NCI-H1436 treated with DMSO at 0.1 percent for 48 hours (cell line): Measurements from ENCODE around the gene ZNF518B.
"Not testable (repeated sequence)": the region's sequence is repeated elsewhere in the genome, so short reads cannot be mapped to it uniquely, and the experiment has no call there.

Experiments
- DNase-seq: peaks from one replicate; lab custom pipeline; 2025; lab: John Stamatoyannopoulos, UW

The ZNF518B gene

DNA sequence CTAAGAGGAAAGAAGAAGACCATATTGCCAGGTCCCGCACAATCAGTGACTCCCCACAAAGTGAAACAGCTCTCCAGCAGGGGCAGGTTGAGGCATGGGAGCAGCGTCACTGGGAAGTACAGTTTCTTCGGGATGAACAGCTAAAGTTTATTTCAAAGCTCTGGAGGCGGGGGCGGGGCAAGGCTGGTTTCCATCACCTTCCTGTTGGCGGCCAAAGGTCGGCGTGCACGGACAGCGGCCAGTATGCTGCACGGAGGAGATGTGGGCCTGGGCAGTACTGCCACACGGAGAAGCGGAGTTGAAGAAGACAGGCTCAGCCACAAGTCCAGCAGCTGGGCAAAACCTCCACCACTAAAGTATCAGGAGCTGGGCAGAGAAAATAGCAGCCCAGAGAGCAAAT, 951 bp upstream of the ZNF518B start:
- DNase-seq = no peak

DNA sequence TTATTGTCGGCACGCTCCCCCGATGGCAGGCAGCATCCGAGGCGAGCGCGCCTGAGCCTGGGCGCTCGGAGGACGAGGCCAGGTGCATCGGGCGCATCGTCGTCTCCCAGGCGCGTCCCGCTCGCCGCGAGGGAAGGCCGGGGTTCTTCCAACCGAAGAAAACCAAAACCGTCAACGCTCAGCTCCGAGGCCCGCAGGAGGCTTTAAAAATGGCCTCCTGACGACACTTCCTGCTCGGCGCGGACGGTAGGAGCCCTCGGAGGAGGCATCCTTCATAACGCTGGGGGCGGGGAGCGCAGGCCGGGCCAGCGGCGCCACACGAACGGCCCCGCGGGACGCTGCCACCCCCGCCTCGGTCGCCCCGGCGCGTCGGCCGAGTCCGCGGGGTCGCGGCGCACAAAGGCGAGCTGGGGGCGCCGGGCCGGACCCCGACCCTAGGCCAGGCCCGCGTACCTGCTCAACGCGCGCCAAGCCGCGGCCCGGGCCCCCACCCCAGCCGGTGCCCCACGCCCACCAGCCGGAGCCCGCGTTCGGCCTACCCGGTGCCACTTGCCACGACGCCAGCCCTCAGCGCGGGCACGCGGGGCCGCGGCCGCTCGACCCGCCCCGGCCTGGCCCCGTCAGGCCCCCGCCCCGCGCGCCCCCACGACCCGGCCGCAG, 501 bp downstream of the ZNF518B start:
- no peak for DNase-seq

GRCh38 chr4:10456260-10456594, 999 bp downstream of the ZNF518B start:
- DNase-seq = no peak

DNA sequence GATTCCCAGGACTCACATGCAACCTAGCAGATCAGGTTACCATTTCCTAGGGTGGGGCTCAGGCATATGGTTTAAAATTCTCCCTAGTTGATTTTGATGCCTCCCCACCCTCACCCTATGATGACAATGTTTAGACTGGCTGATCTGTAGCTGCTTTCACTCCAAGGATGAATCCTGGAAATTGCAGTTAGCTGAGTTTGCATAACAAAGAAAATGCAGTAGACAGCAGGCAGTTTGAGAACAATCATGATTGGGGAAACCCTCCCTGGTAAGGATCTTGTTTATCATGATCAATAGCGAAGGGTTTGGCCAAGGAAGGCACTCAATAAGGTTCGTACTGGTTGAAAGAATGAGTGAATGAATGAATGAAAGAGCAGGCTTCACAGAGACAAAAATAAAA, 2.1 kb downstream of the ZNF518B start:
- DNase-seq = no peak

- no peak for DNase-seq
These were observed 2.5 kb downstream of the ZNF518B start for GRCh38 chr4:10454726-10455125.

- DNase-seq = no peak
These were observed 3.1 kb downstream of the ZNF518B start for GRCh38 chr4:10454121-10454520.

- no peak for DNase-seq
These were observed 8.2 kb downstream of the ZNF518B start for GRCh38 chr4:10448991-10449390.

DNA sequence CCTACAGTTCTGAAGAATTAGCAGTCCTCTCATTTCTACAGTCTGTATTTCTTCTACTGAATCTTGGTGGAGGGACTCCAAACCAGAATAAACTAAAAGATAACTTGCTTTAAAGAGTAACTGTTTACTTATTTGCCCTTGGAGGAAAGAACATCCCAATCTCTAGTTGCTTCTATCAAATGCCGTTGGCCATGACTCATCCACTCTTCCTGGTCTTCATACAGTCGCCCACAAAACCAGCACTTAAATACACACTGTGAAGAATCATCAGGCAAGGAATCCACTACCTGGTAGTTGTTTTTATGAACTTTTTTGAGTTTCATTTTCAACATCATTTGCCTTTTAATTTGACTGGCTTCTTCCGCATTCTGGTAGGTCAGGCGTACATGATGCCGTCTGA, 14.2 kb downstream of the ZNF518B start:
- no peak for DNase-seq

- no peak for DNase-seq
These were observed 15.7 kb downstream of the ZNF518B start for GRCh38 chr4:10441512-10441911.

- no peak for DNase-seq
These were observed 18.3 kb downstream of the ZNF518B start for GRCh38 chr4:10438924-10439323.

GRCh38 chr4:10437735-10438134, 19.5 kb downstream of the ZNF518B start:
- DNase-seq = no peak

DNA sequence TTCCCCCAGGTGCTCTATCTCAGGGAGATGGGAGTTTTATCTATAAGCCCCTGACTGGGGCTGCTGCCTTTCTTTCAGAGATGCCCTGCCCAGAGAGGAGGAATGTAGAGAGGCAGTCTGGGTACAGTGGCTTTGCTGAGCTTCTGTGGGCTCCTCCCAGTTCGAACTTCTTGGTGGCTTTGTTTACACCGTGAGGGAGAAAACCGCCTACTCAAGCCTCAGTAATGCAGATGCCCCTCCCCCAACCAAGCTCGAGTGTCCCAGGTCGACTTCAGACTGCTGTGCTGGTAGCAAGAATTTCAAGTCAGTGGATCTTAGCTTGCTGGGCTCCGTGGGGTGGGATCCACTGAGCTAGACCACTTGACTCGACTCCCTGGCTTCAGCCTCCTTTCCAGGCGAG, 29.5 kb downstream of the ZNF518B start:
- DNase-seq = not testable (repeated sequence)

DNA sequence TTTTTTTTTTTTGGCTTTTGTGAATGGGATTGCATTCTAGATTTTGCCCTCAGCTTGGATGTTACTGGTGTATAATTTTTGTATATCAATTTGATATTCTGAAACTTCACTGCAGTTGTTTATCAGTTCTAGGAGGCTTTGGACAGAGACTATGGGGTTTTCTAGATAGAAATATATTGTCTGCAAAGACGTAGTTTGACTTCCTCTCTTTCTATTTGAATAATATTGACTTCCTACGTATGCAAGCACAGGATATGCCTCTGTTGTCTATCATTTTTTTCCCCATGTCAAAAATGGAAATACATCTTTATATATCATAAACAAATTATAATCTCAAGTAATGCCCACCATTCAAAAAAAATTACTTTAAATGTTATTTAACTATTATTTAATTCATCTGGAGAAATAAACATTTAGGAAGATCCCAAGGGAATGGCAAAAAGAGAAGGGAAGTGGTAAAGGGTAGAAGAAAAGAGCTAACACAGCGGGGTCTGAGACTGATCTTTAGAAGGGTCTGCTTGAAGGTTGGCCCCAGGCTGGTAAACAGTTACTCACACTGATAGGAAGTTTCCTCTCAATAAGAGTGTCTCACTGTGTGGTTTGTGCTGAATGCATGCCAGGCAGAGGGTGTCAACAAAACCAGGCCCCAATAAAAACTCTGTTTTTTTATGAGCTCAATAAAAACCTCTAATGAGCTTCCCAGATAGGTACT, 35.7 kb downstream of the ZNF518B start:
- no peak for DNase-seq

DNA sequence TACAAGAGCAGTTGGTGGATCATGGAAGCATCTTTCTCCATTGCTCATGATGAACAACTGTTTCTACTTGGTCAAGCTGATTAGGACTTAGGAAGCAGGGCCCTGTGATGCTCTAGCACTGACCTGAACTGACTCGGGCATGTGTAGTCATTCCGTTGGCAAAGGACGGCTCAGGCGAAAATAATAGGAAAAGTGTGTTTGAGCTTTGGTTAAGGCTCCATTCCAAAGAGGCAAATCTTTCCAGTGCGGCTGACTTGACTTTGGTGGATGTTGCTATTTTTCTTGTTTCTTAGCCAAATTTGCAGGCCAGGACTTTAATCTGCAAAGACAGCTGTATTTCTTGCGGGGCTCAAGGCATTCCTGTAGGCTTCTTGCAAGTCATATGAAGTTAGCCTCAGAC, 39.5 kb downstream of the ZNF518B start:
- no peak for DNase-seq

DNA sequence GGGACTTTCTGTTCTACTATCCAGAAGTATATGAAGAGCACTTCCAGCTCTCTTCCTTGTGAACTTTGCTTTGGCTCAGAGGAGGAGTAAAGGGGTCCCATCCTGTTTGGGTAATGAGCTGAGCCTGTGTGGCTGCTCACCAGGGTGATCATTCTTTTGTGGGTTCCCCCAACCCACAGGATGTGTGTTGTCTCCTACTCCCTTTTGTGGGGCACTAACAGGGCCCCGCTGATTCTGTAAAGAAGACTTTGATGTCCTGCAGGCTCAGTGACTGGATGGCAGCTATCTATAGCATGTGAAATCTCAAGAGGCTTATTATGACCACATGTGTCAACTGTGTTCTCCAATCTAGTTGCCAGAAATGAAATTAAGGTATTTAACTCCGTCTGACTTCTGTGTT, 40.8 kb downstream of the ZNF518B start:
- DNase-seq = no peak

DNA sequence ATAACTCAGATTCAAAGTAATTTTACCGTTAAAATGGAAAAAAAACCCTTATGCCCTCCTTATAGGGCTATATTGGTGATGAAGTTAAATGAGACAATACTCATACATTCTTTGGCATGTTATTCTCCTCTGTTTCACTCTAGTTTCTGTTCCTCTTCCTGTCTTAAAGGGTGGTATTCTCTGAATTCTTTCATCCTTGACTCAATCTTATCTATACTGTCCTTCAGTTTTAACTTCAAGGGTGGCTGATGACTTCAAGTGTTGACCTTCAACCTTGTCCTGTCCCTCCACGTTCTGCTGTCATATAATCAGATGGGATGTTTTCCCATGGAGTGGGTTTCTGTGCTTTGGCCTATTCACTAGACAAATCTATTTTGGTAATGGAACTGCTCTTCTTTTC, 44.0 kb downstream of the ZNF518B start:
- DNase-seq = no peak

- no peak for DNase-seq
These were observed 51.6 kb downstream of the ZNF518B start for GRCh38 chr4:10405672-10406071.

- no peak for DNase-seq
These were observed 53.4 kb downstream of the ZNF518B start for GRCh38 chr4:10403633-10404445.

DNA sequence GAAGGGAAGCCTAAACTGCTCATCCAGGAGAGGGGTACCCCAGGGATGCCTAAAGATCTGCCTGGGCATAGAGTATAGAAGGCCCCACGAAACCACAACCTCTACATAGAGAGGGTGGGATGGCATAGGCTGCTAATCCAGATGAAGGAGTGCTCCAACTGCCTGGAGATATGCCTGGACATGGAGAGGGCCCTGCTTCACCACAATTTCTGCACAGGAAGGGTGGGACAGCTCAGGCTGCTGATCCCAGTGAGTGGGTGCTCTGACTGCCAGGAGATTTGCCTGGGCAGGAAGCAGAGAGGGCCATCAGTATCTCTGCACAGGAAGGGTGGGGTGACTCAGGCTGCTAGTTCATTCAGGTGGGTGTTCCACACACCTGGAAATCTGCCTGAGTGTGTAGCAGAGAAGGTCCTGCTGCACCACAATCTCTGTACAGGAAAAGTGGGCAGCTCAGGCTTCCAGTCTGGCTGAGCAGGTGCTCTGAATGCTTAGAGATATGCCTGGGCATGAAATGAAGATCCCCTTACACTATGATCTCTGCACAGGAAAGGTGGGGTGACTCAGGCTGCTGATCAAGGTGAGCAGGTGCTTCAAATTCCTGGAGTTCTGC, 61.1 kb downstream of the ZNF518B start:
- no peak for DNase-seq
